SK-N-SH treated with all-trans-retinoic acid at 6 μM for 48 hours (cell line): ENCODE results near the gene ISLR.

ENCODE experiments used
- ATAC-seq: fragments of 200-7000 bp; cut with Tn5 transposase; 3 replicates; pipeline ENCODE4 v1.9.1; 2020; ENCODE audit warnings: mild to moderate bottlenecking, moderate library complexity
- ARNTL ChIP-seq: fragments of 450-650 bp; formaldehyde crosslinking; IDR thresholded peaks from 2 replicates; pipeline ENCODE4 v1.5.0; 2020; ENCODE audit warnings: low read depth, mild to moderate bottlenecking, moderate library complexity, borderline replicate concordance
- BACH2 ChIP-seq: fragments of 250-450 bp; sonication (Bioruptor Pico); IDR thresholded peaks from 2 replicates; pipeline ENCODE4 v1.9.0; 2021; ENCODE audit warnings: mild to moderate bottlenecking, borderline replicate concordance
- CSDC2 ChIP-seq: fragments of 250-450 bp; sonication (Bioruptor Pico); IDR thresholded peaks from 2 replicates; pipeline ENCODE4 v1.5.0; 2020; ENCODE audit warnings: mild to moderate bottlenecking, moderate library complexity
- ESRRG ChIP-seq: fragments of 250-450 bp; sonication (Bioruptor Pico); IDR thresholded peaks from 2 replicates; pipeline ENCODE4 v1.6.1; 2021; ENCODE audit warnings: mild to moderate bottlenecking
- GLIS3 ChIP-seq: fragments of 250-450 bp; sonication (Bioruptor Pico); IDR thresholded peaks from 2 replicates; pipeline ENCODE4 v1.5.0; 2020; ENCODE audit warnings: mild to moderate bottlenecking, moderate library complexity
- OSR1 ChIP-seq: fragments of 250-450 bp; sonication (Bioruptor Pico); IDR thresholded peaks from 2 replicates; pipeline ENCODE4 v1.8.0; 2022; ENCODE audit warnings: moderate library complexity, mild to moderate bottlenecking, inconsistent platforms
- PPARA ChIP-seq: fragments of 250-450 bp; sonication (Bioruptor Pico); IDR thresholded peaks from 2 replicates; pipeline ENCODE4 v1.5.0; 2020; ENCODE audit warnings: mild to moderate bottlenecking, borderline replicate concordance
- RARB ChIP-seq: fragments of 250-450 bp; sonication (Bioruptor Pico); IDR thresholded peaks from 2 replicates; pipeline ENCODE4 v1.8.0; 2021; ENCODE audit warnings: mild to moderate bottlenecking, moderate library complexity
- SNAI2 ChIP-seq: fragments of 250-450 bp; sonication (Bioruptor Pico); IDR thresholded peaks from 2 replicates; pipeline ENCODE4 v1.5.0; 2020; ENCODE audit warnings: mild to moderate bottlenecking, moderate library complexity
- TCF4 ChIP-seq: fragments of 250-450 bp; sonication (Bioruptor Pico); IDR thresholded peaks from 2 replicates; pipeline ENCODE4 v1.8.0; 2021; ENCODE audit warnings: mild to moderate bottlenecking, moderate library complexity, borderline replicate concordance
- TOX ChIP-seq: fragments of 250-450 bp; sonication (Bioruptor Pico); IDR thresholded peaks from 2 replicates; pipeline ENCODE4 v1.8.0; 2021; ENCODE audit warnings: mild to moderate bottlenecking, moderate library complexity, borderline replicate concordance
- ZC3H10 ChIP-seq: fragments of 250-450 bp; sonication (Bioruptor Pico); IDR thresholded peaks from 2 replicates; pipeline ENCODE4 v1.5.1; 2021; ENCODE audit warnings: mild to moderate bottlenecking, moderate library complexity
- ZFP3 ChIP-seq: fragments of 250-450 bp; sonication (Bioruptor Pico); IDR thresholded peaks from 2 replicates; pipeline ENCODE4 v1.5.0; 2020; ENCODE audit warnings: mild to moderate bottlenecking, moderate library complexity
- ZFP30 ChIP-seq: fragments of 450-650 bp; formaldehyde crosslinking; IDR thresholded peaks from 2 replicates; pipeline ENCODE4 v1.5.0; 2022; ENCODE audit warnings: mild to moderate bottlenecking, moderate library complexity
- ZNF565 ChIP-seq: fragments of 450-650 bp; formaldehyde crosslinking; conservative IDR thresholded peaks from 2 replicates; pipeline ENCODE4 v1.5.0; 2020; ENCODE audit warnings: low read depth, mild to moderate bottlenecking, moderate library complexity
- ZNF70 ChIP-seq: fragments of 450-650 bp; formaldehyde crosslinking; IDR thresholded peaks from 2 replicates; pipeline ENCODE4 v1.5.0; 2020; ENCODE audit warnings: mild to moderate bottlenecking, moderate library complexity
- ZNF8 ChIP-seq: fragments of 450-650 bp; formaldehyde crosslinking; IDR thresholded peaks from 2 replicates; pipeline ENCODE4 v1.5.0; 2020; ENCODE audit warnings: mild to moderate bottlenecking, moderate library complexity
- TF ChIP-seq, protein P1 (sequence below): fragments of 250-450 bp; sonication (Bioruptor Pico); IDR thresholded peaks from 2 replicates; pipeline ENCODE4 v1.8.0; 2020; ENCODE audit warnings: mild to moderate bottlenecking, moderate library complexity, borderline replicate concordance
- TF ChIP-seq, protein P2 (sequence below): fragments of 250-450 bp; sonication (Bioruptor Pico); IDR thresholded peaks from 2 replicates; pipeline ENCODE4 v1.5.1; 2020; ENCODE audit warnings: low read depth, mild to moderate bottlenecking, moderate library complexity
- TF ChIP-seq, protein P3 (sequence below): fragments of 250-450 bp; sonication (Bioruptor Pico); IDR thresholded peaks from 2 replicates; pipeline ENCODE4 v1.8.0; 2021; ENCODE audit warnings: low read depth, mild to moderate bottlenecking, moderate library complexity, borderline replicate concordance
- TF ChIP-seq, protein P4 (sequence below): fragments of 250-450 bp; sonication (Bioruptor Pico); IDR thresholded peaks from 2 replicates; pipeline ENCODE4 v1.5.0; 2020; ENCODE audit warnings: mild to moderate bottlenecking, moderate library complexity
- TF ChIP-seq, protein P5 (sequence below): fragments of 250-450 bp; sonication (Bioruptor Pico); IDR thresholded peaks from 2 replicates; pipeline ENCODE4 v1.5.1; 2021; ENCODE audit warnings: mild to moderate bottlenecking, moderate library complexity

ISLR gene, protein sequence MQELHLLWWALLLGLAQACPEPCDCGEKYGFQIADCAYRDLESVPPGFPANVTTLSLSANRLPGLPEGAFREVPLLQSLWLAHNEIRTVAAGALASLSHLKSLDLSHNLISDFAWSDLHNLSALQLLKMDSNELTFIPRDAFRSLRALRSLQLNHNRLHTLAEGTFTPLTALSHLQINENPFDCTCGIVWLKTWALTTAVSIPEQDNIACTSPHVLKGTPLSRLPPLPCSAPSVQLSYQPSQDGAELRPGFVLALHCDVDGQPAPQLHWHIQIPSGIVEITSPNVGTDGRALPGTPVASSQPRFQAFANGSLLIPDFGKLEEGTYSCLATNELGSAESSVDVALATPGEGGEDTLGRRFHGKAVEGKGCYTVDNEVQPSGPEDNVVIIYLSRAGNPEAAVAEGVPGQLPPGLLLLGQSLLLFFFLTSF

DNA sequence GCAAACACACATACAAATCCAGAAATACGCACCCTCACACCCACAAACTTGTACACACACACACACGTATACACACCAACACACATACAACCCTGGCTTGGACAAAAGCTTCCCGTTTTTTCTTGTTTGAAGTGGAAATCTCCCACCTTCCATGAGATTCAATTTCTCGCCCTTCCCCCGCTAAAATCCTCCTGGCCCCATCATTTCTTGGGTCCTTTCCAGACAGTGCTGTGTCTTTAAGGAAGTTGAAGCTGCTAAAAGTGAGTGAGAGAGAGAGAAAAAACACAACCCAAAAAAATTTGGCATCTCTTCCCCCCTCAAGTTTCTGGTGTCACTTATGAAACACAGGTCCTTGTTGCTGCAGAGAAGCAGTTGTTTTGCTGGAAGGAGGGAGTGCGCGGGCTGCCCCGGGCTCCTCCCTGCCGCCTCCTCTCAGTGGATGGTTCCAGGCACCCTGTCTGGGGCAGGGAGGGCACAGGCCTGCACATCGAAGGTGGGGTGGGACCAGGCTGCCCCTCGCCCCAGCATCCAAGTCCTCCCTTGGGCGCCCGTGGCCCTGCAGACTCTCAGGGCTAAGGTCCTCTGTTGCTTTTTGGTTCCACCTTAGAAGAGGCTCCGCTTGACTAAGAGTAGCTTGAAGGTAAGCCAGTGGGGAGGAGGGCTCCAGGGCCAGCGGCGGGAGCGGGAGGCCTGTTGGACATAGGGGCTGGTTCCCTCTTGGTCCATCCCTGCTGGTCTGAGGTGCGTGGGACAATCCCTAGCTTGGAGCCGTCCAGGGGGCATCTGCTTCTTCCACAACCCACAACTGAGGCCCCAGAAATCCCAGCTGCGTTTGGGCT is at the start of gene ISLR:
Gene ISLR, plus strand, starts transcription at position 331 of the 839 bp plus-strand sequence. CDS start 1,149 bp downstream, outside the sequence.
- ATAC-seq, result peak; percentile 40

DNA sequence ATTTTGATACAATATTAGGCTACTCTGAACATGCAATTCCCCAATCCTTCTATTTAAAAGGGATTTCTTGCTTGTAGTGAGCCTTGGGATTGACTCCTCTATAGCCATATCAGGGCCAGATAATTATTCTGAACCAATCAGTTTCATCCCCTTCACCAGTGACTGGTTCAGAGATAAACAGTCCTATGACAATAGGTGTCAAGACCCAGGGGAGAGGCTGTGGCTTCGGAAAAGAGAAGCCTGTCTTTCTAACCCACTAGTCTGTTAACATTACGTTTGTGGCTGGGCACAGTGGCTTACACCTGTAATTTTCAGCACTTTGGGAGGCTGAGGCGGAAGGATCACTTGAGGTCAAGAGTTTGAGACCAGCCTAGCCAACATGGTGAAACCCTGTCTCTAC is 49.3 kb upstream of the ISLR start:
- no peak for ATAC-seq
- no peak for TF ChIP-seq RARB (CRISPR knock-in tag)
- no peak for TF ChIP-seq CSDC2 (CRISPR knock-in tag)
- TF ChIP-seq ZC3H10, result no peak
- TF ChIP-seq OSR1, result no peak
- TF ChIP-seq TOX (CRISPR knock-in tag), result no peak
- no peak for TF ChIP-seq ZNF70 (CRISPR knock-in tag)
- TF ChIP-seq, protein P1, sequence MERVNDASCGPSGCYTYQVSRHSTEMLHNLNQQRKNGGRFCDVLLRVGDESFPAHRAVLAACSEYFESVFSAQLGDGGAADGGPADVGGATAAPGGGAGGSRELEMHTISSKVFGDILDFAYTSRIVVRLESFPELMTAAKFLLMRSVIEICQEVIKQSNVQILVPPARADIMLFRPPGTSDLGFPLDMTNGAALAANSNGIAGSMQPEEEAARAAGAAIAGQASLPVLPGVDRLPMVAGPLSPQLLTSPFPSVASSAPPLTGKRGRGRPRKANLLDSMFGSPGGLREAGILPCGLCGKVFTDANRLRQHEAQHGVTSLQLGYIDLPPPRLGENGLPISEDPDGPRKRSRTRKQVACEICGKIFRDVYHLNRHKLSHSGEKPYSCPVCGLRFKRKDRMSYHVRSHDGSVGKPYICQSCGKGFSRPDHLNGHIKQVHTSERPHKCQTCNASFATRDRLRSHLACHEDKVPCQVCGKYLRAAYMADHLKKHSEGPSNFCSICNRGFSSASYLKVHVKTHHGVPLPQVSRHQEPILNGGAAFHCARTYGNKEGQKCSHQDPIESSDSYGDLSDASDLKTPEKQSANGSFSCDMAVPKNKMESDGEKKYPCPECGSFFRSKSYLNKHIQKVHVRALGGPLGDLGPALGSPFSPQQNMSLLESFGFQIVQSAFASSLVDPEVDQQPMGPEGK (CRISPR knock-in tag), result no peak
- TF ChIP-seq GLIS3 (CRISPR knock-in tag), result no peak
- no peak for TF ChIP-seq ZFP3 (CRISPR knock-in tag)
- TF ChIP-seq ZNF565 (CRISPR knock-in tag), result no peak
- TF ChIP-seq, protein P2, sequence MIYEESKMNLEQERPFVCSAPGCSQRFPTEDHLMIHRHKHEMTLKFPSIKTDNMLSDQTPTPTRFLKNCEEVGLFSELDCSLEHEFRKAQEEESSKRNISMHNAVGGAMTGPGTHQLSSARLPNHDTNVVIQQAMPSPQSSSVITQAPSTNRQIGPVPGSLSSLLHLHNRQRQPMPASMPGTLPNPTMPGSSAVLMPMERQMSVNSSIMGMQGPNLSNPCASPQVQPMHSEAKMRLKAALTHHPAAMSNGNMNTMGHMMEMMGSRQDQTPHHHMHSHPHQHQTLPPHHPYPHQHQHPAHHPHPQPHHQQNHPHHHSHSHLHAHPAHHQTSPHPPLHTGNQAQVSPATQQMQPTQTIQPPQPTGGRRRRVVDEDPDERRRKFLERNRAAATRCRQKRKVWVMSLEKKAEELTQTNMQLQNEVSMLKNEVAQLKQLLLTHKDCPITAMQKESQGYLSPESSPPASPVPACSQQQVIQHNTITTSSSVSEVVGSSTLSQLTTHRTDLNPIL (CRISPR knock-in tag), result no peak
- TF ChIP-seq SNAI2, result no peak
- TF ChIP-seq, protein P3, sequence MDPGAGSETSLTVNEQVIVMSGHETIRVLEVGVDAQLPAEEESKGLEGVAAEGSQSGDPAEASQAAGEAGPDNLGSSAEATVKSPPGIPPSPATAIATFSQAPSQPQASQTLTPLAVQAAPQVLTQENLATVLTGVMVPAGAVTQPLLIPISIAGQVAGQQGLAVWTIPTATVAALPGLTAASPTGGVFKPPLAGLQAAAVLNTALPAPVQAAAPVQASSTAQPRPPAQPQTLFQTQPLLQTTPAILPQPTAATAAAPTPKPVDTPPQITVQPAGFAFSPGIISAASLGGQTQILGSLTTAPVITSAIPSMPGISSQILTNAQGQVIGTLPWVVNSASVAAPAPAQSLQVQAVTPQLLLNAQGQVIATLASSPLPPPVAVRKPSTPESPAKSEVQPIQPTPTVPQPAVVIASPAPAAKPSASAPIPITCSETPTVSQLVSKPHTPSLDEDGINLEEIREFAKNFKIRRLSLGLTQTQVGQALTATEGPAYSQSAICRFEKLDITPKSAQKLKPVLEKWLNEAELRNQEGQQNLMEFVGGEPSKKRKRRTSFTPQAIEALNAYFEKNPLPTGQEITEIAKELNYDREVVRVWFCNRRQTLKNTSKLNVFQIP (CRISPR knock-in tag), result no peak
- TF ChIP-seq TCF4, result no peak

More for the DNA sequence above, at the start of gene ISLR:
- TF ChIP-seq CSDC2 (CRISPR knock-in tag) (no peak), ESRRG (CRISPR knock-in tag) (no peak), ZNF70 (CRISPR knock-in tag) (no peak), ARNTL (no peak), GLIS3 (CRISPR knock-in tag) (no peak), TCF4 (no peak), RARB (CRISPR knock-in tag) (no peak), TOX (CRISPR knock-in tag) (no peak), PPARA (CRISPR knock-in tag) (no peak), ZNF565 (CRISPR knock-in tag) (no peak), SNAI2 (no peak), BACH2 (CRISPR knock-in tag) (no peak), ZFP30 (CRISPR knock-in tag) (no peak), ZC3H10 (no peak), ZNF8 (CRISPR knock-in tag) (no peak)
- TF ChIP-seq, protein P4, sequence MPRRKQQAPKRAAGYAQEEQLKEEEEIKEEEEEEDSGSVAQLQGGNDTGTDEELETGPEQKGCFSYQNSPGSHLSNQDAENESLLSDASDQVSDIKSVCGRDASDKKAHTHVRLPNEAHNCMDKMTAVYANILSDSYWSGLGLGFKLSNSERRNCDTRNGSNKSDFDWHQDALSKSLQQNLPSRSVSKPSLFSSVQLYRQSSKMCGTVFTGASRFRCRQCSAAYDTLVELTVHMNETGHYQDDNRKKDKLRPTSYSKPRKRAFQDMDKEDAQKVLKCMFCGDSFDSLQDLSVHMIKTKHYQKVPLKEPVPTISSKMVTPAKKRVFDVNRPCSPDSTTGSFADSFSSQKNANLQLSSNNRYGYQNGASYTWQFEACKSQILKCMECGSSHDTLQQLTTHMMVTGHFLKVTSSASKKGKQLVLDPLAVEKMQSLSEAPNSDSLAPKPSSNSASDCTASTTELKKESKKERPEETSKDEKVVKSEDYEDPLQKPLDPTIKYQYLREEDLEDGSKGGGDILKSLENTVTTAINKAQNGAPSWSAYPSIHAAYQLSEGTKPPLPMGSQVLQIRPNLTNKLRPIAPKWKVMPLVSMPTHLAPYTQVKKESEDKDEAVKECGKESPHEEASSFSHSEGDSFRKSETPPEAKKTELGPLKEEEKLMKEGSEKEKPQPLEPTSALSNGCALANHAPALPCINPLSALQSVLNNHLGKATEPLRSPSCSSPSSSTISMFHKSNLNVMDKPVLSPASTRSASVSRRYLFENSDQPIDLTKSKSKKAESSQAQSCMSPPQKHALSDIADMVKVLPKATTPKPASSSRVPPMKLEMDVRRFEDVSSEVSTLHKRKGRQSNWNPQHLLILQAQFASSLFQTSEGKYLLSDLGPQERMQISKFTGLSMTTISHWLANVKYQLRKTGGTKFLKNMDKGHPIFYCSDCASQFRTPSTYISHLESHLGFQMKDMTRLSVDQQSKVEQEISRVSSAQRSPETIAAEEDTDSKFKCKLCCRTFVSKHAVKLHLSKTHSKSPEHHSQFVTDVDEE, result no peak
- TF ChIP-seq, protein P1 (CRISPR knock-in tag), result no peak
- TF ChIP-seq, protein P2 (CRISPR knock-in tag), result no peak
- TF ChIP-seq, protein P5, sequence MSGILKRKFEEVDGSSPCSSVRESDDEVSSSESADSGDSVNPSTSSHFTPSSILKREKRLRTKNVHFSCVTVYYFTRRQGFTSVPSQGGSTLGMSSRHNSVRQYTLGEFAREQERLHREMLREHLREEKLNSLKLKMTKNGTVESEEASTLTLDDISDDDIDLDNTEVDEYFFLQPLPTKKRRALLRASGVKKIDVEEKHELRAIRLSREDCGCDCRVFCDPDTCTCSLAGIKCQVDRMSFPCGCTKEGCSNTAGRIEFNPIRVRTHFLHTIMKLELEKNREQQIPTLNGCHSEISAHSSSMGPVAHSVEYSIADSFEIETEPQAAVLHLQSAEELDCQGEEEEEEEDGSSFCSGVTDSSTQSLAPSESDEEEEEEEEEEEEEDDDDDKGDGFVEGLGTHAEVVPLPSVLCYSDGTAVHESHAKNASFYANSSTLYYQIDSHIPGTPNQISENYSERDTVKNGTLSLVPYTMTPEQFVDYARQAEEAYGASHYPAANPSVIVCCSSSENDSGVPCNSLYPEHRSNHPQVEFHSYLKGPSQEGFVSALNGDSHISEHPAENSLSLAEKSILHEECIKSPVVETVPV (CRISPR knock-in tag), result no peak
